ENCODE measurements around the gene MDP1. TPM values are rescaled to one million over a fixed set of nuclear protein-coding genes. Genes with fewer than 3 reads are reported as not detected.

MDP1 gene
- total RNA-seq, 3 donors from 2014 or later, result 11.1 to 14.8 (median 13.2) TPM

GRCh38 chr14:24179294-24179960, 36.4 kb downstream of the MDP1 start:
- no peak overlapping the region for H3K4me3 ChIP-seq
- H3K36me3 ChIP-seq (ENCODE audit: low read depth), result no peaks in the 10 kb centered on the region
- no peak for DNase-seq
- TF ChIP-seq CTCF (IDR thresholded peaks at IDR 0.05), result no peak
- no peaks in the 10 kb centered on the region for H3K4me1 ChIP-seq (ENCODE audit: low read depth)
- intact Hi-C loops (cut with DNase I, micrococcal nuclease), result no loop called here
- no peak for ATAC-seq
- H3K9me3 ChIP-seq, result no peaks in the 10 kb centered on the region

GRCh38 chr14:24178399-24179178, 37.3 kb downstream of the MDP1 start:
- Histone ChIP-seq H3K4me3 (no peak overlapping the region), H3K4me1 (ENCODE audit: low read depth) (no peaks in the 10 kb centered on the region), H3K9me3 (no peaks in the 10 kb centered on the region), H3K36me3 (ENCODE audit: low read depth) (no peaks in the 10 kb centered on the region)
- intact Hi-C loops (cut with DNase I, micrococcal nuclease), result no loop called here
- no peak for TF ChIP-seq CTCF (IDR thresholded peaks at IDR 0.05)
- DNase-seq (no peak), ATAC-seq (no peak)

GRCh38 chr14:24177891-24178290, 38.0 kb downstream of the MDP1 start:
- no peaks in the 10 kb centered on the region for H3K9me3 ChIP-seq
- no peak for DNase-seq
- intact Hi-C loops (cut with DNase I, micrococcal nuclease), result no loop called here
- H3K4me3 ChIP-seq, result no peak overlapping the region
- TF ChIP-seq CTCF (IDR thresholded peaks at IDR 0.05), result no peak
- no peaks in the 10 kb centered on the region for H3K4me1 ChIP-seq (ENCODE audit: low read depth)
- ATAC-seq, result no peak
- H3K36me3 ChIP-seq (ENCODE audit: low read depth), result no peaks in the 10 kb centered on the region

- Histone ChIP-seq H3K9me3 (no peaks in the 10 kb centered on the region), H3K4me1 (ENCODE audit: low read depth) (no peaks in the 10 kb centered on the region), H3K4me3 (no peak overlapping the region), H3K36me3 (ENCODE audit: low read depth) (no peaks in the 10 kb centered on the region)
- TF ChIP-seq CTCF (IDR thresholded peaks at IDR 0.05), result no peak
- intact Hi-C loops (cut with DNase I, micrococcal nuclease), result no loop called here
- DNase-seq, result no peak
- ATAC-seq, result no peak
These were observed 38.6 kb downstream of the MDP1 start for GRCh38 chr14:24177041-24177825.

- Histone ChIP-seq H3K9me3 (no peaks in the 10 kb centered on the region), H3K4me1 (ENCODE audit: low read depth) (no peaks in the 10 kb centered on the region), H3K36me3 (ENCODE audit: low read depth) (no peaks in the 10 kb centered on the region), H3K4me3 (no peak overlapping the region)
- DNase-seq, result no peak
- ATAC-seq, result no peak
- intact Hi-C loops (cut with DNase I, micrococcal nuclease), result no loop called here
- TF ChIP-seq CTCF (IDR thresholded peaks at IDR 0.05), result no peak
These were observed 39.3 kb downstream of the MDP1 start for GRCh38 chr14:24176599-24176998.

All from mucosa of descending colon (tissue), 3 donors.